ENCODE measurements around the gene TMED6.
A peak's percentile ranks its signal among the peaks of the same experiment; 100 is the strongest.

The TMED6 gene

DNA sequence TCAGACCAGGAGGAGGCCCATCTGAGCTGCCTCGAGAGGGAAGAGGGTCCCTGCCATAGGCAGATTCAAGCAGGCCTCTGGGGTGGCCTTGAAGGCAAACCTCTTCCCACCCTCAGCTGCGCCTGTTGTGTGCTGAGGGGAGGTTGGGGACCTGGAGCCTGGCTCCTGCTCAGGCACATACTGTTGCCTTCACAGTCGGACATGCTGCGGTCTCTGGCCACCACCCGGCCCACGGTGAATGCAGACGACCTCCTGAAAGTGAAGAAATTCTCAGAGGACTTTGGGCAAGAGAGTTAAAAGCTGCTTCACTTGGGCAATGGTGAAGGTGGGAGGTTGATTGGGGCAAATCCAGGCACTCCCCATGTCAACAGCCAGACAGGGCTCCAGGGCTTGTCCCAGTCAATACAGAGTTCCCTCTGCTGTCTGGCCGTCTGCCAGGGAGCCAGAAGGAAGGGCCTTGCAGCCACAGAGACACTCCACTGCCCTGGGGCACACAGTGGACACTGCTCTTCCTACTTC lies 27.5 kb downstream of the TMED6 start:
- no peak for DNase-seq (ENCODE audit: low read depth)

GRCh38 chr16:69323415-69323814 lies 28.2 kb downstream of the TMED6 start:
- DNase-seq (ENCODE audit: low read depth), result no peak

- no peak for DNase-seq (ENCODE audit: low read depth)
Observed at GRCh38 chr16:69322343-69322742, 29.2 kb downstream of the TMED6 start.

DNA sequence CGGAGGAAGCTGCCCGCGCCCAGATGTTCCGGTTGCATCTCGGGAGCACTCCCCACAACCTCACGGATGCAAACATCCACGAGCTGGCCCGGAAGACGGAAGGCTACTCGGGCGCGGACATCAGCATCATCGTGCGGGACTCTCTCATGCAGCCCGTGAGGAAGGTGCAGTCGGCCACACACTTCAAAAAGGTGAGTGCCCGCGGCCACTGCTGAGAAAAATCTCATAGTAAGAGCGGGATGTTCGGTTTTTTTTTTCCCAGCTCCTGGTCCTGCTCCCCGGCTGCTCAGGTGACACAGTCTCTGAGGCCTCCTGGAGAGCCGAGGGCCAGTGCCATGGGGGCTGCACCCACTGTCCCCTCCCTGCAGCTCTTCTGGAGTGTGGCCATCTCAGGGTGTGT lies 30.5 kb downstream of the TMED6 start:
- DNase-seq (ENCODE audit: low read depth), result no peak

DNA sequence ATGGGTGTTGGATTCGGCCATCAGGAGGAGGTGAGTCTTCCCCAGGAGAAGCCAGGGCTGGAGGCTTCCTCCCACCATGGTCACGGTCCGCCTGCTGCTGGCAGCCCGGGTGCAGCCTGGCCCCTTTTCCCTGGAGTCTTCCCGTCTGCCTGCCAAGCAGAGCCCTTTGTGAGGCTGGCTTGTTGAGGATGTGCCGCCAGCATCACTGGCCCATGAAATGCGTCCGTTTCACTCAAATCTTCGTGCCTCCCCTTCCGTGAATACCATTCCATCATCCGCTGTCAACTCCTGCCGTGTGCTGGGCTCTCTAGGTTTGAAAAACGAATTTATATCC lies 30.9 kb downstream of the TMED6 start:
- DNase-seq (ENCODE audit: low read depth), result no peak

GRCh38 chr16:69319826-69320739 lies 31.5 kb downstream of the TMED6 start:
- no peak for DNase-seq (ENCODE audit: low read depth)

DNA sequence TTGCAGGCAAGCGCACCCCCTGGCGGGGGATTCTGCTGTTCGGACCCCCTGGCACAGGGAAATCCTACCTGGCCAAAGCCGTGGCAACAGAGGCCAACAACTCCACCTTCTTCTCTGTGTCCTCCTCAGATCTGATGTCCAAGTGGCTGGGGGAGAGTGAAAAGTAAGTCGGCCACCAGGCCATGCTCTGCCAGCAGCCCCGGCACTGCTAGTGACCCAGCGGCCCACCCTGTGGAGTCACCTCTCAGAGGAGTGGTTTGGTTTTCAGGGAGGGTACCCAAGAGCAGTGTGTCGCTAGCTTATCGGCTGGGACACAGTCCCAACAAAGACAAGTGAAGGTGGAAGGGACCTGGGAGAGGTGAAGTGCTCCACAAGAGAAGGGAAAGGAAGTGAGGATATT lies 32.2 kb downstream of the TMED6 start:
- DNase-seq (ENCODE audit: low read depth), result no peak

DNA sequence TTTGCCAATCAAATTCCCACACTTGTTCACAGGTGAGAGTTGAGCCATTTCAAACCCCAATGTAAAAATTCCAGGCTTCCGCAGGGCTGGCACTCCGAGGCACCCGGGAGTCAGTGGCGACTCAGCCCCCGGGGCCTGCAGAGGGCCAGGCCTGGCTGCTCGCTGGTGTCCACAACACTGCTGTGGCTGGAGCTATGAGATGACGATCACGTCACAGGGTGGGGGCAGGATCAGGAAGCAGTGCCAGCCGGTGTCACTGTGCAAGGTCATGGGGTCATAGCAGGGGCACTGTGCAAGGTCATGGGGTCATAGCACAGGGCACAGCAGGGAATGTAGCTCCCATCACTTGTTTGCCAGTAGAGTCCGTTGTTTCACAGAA lies 32.7 kb downstream of the TMED6 start:
- no peak for DNase-seq (ENCODE audit: low read depth)

DNA sequence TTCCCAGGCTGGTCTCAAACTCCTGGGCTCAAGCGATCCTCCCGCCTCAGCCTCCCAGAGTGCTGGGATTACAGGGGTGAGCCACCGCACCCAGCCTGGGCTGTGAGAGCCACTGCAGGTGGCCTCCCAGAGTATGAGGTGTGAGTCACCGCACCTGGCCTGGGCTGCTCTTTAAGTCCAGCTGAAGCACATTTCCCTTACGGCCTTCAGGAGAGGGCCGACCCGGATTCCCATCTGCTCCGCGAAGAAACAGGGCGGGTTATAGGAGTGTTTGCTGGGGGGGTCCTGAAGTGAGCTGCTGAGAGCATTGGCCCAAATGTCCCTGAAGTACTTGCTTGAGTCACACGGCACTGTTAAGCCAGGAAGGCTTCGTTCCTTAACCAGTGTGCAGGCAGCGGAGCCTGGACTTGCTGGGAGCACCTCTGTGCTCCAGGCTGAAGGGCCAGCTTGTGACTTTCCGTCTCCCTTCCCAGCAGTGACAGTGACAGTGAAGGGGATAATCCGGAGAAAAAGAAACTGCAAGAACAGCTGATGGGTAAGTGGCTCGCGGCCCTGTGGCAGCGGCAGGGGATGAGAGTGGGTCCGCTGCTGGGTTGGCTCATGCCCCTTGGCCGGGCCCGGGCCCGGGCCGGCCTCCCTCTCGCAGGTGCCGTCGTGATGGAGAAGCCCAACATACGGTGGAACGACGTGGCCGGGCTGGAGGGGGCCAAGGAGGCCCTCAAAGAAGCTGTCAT lies 33.2 kb downstream of the TMED6 start:
- DNase-seq (ENCODE audit: low read depth), result no peak

- DNase-seq (ENCODE audit: low read depth), result no peak
Observed at GRCh38 chr16:69316595-69317034, 35.0 kb downstream of the TMED6 start.

- no peak for DNase-seq (ENCODE audit: low read depth)
Observed at GRCh38 chr16:69315486-69316311, 35.9 kb downstream of the TMED6 start.

GRCh38 chr16:69314534-69314933 lies 37.1 kb downstream of the TMED6 start:
- no peak for DNase-seq (ENCODE audit: low read depth)

DNA sequence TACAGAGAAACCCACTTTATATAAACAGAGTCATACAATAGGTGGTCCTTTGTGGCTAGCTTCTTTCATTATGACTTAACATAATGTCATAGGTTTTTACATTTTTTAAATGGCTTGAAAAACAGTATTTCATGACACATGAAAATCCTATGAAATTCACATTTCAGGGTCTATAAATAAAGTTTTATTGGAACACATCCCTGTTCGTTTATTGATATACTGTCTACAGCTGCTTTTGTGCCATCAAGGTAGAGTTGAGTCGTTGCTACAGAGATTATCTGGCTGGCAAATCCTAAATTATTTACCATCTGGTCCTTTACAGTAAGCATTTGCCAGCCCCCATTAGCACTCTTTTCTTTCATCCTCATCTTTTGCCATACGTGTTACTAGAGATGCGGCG lies 38.1 kb downstream of the TMED6 start:
- DNase-seq (ENCODE audit: low read depth), result no peak

DNA sequence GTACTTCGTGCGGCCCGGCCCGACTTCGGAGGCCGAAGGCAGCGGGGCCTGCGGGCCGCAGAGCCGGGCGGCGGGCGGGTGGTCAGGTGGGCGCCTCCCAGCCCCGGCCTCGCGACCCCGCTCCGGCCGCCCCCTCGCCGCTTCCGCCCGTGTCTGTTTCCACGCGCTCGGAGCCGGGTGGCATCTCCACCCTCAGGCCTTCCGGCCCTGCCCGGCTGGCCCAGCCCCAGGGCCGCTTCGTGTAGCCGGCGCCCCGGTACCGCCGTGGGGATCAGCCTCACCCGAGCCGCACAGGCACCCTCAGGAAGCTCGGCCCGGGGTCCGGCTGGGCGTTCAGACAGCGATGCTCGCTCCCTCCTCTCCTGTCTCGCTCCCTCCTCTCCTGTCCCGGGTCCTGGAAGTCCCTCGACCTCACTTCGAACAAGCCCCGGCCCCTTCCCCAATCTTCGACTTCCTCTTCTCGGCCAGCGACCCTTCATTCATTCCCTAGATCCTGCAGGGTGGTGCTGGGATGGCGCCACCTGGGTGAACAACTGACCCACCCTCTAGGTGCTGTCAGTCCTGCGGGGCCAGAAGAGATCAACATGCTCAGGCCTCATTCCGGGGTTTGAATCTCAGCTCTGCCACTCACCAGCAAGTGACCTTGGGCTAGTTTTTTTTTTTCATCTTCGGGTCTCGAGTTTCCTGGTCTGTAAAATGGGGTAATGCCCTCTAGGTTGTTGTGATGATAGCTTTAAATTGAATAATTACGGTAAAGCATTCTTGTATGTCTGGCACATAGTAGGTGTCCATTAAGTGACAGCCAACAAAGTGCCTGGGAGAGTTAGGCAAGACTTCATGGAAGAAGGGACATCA lies 39.8 kb downstream of the TMED6 start:
- DNase-seq (ENCODE audit: low read depth), result no peak

DNA sequence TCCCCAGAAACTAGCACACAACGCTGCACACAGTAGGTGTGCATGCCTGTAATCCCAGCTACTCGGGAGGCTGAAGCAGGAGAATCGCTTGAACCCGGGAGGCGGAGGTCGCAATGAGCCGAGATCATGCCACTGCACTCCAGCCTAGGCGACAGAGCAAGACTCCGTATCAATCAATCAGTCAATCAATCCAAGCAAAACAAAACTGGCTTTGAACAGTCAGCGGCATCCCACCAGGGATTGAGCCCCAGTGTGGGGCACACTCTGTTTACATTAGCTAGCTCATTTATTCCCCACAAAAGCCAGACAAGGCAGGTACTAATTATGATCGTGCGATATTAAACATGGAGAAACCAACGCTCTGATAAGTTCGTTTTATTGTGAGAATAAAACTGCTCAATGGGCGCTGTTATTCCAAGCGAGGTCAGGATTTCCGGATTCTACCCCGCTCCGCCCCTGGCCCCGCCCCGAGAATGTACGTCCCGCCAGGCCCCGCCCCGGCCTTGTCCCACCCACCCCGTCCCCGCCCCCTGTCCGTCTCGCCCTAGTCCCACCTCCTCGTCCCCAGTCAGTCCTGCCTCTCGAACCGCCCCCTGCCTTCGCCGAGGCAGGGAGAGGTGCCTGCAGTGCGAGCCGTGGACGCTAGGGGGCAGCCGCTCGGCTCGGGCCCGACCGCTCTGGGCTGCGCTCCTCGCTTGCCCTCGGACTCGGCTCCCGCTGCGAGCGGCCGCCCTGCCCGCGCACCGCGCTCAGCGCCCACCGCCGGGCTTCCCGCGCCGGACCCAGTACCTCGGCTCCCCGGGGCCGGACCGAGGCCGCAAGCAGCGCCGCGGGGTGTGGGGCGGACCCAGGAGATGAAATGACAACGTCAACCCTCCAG lies 40.7 kb downstream of the TMED6 start, which contains the start of gene VPS4A:
Gene VPS4A (plus strand): TSS at position 698 of the 880 bp plus-strand sequence. CDS start 162 bp downstream, at position 860.
- peak; percentile 96 for DNase-seq (ENCODE audit: low read depth)

DNA sequence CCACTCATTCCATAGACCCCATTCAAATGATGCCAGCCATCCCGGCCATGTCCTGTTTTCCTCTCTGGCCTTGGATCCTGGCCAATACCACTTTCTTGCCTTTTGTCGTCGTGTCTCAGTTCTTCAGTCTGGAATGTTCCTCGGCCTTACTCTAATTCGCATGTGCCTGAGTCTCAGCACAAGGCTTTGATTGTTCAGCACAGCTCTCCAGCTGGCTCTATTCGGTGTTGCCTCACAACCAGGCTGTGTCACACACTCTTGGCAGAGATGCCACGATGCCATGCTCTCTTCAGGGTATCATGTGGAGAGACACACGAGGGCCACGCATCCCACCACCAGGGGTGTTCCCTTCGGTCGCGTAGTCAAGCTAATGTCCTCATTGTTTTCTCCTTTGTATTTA lies 42.3 kb downstream of the TMED6 start:
- DNase-seq (ENCODE audit: low read depth), result no peak

DNA sequence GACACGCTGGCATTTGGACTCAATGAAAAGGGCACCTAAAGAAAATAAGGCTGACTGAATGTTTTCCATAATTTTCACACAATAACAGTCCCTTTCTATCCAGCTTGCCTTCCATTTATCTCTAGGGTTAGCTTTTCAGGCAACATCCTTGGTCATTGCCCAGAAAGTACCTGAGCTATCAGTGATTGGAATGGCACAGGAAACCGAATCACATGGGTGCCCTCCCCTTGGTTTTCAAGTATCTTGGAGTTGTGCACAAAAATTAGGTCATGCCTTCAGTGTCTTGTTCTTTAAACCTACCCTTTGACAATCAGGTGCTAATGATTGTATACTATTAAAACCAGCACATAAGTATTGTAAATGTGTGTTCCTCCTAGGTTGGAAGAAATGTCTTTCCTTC lies 43.7 kb downstream of the TMED6 start:
- no peak for DNase-seq (ENCODE audit: low read depth)

DNA sequence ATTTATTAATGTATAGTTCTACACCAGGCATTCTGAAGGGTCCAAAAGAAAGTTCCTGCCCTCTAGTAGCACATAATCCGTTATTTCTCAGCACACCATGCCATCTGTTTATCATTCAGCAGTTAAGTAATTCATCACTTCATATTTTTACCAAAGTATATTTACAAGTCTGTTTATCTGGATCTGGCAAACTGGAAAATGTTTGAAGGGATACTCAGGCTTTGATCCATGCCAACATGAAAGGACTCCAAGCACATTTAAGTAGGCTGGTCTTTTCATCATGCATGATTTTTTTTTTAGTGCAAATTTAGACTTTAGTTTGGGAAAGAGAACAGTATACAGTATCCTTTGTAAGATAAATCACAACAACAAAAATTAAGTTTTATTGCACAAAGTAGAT lies 44.5 kb downstream of the TMED6 start:
- no peak for DNase-seq (ENCODE audit: low read depth)

GRCh38 chr16:69306031-69306430 lies 45.6 kb downstream of the TMED6 start:
- no peak for DNase-seq (ENCODE audit: low read depth)

DNA sequence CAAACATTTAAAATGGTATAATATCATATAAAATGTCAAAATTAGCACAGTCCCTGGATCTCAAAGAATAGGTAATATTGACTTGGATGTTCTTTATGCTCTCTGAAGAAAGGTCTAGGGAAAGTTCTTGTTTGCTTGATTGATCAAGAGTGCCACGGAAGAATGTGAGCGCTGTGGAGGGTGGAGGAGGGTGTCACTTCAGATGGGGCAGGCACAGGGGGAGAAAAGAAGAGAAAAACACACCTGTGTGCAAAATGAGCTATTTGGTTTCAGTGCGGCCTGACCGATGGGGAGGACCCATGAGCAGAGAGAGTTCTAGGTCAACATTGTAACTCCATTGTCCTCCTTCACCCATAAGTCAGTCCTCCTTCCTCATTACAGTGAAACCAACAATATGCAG lies 49.3 kb downstream of the TMED6 start:
- no peak for DNase-seq (ENCODE audit: low read depth)
